HG03066 (cell line): Measurements from ENCODE around the gene FCRLB.
"Not testable (repeated sequence)": the region's sequence is repeated elsewhere in the genome, so short reads cannot be mapped to it uniquely, and the experiment has no call there.

Experiments used
- ATAC-seq: cut with Tn5 transposase; IDR thresholded peaks from one replicate; pipeline ENCODE4 v1.9.1; 2021; ENCODE audit warnings: low read depth; ENCODE audit not compliant: unreplicated experiment

FCRLB gene

GRCh38 chr1:161719325-161719611, 2.1 kb upstream of the FCRLB start:
- peak; percentile 41 for ATAC-seq

GRCh38 chr1:161720422-161720821, 922 bp upstream of the FCRLB start:
- no peak for ATAC-seq

GRCh38 chr1:161721738-161722343, 497 bp downstream of the FCRLB start:
- no peak for ATAC-seq

- ATAC-seq: no peak
Measured at GRCh38 chr1:161722406-161722805, 1.1 kb downstream of the FCRLB start.

- ATAC-seq: no peak
Measured at GRCh38 chr1:161723459-161724141, 2.3 kb downstream of the FCRLB start.

- not testable (repeated sequence) for ATAC-seq
Measured at GRCh38 chr1:161725258-161725907, 4.0 kb downstream of the FCRLB start.

GRCh38 chr1:161725908-161726472, 4.6 kb downstream of the FCRLB start:
- ATAC-seq: peak; percentile 8

GRCh38 chr1:161726473-161727255, 5.3 kb downstream of the FCRLB start:
- ATAC-seq: peak; percentile 56

GRCh38 chr1:161727256-161727924, 6.0 kb downstream of the FCRLB start:
- peak; percentile 27 for ATAC-seq

- ATAC-seq: no peak
Measured at GRCh38 chr1:161728376-161729226, 7.3 kb downstream of the FCRLB start.

GRCh38 chr1:161730050-161730564, 8.8 kb downstream of the FCRLB start:
- ATAC-seq: no peak

GRCh38 chr1:161731241-161731640, 9.9 kb downstream of the FCRLB start:
- no peak for ATAC-seq

GRCh38 chr1:161731981-161732718, 10.8 kb downstream of the FCRLB start:
- no peak for ATAC-seq

GRCh38 chr1:161733526-161733925, 12.2 kb downstream of the FCRLB start:
- ATAC-seq: no peak

- ATAC-seq: no peak
Measured at GRCh38 chr1:161735837-161736236, 14.5 kb downstream of the FCRLB start.

GRCh38 chr1:161736335-161736969, 15.1 kb downstream of the FCRLB start:
- no peak for ATAC-seq

- no peak for ATAC-seq
Measured at GRCh38 chr1:161737625-161738024, 16.3 kb downstream of the FCRLB start.

GRCh38 chr1:161738627-161739287, 17.4 kb downstream of the FCRLB start:
- ATAC-seq: peak; percentile 63
